ENCODE results near the gene SCYGR8. TPM values are rescaled to one million over a fixed set of nuclear protein-coding genes. Genes with fewer than 3 reads are reported as not detected.

The SCYGR8 gene, protein sequence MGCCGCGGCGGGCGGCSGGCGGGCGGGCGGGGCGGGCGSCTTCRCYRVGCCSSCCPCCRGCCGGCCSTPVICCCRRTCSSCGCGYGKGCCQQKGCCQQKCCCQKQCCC
- total RNA-seq: not detected in 2 replicates

DNA sequence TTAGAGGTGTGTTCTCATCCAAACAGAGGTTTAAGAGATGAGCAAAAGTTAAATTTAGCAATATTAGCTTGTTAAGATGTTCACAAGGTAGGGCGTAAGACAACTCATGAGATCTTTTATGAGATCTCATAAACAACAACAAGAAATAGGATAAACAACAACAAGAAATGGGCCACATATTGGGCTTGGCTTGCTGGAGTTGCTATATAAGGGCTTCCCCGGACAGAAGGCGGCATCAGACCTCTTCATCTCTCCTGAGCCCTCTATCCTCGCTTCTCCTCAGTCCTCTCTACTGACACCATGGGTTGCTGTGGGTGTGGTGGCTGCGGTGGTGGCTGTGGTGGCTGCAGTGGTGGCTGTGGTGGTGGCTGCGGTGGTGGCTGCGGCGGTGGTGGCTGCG is at the start of gene SCYGR8:
TSS of gene SCYGR8 (plus strand) at position 301 of the 400 bp plus-strand sequence. CDS start at position 301, 0 bp downstream.
- Mint-ChIP-seq H3K4me3 (no peak within 1 kb of the TSS), H3K4me1 (ENCODE audit: low read depth) (no peaks in the 10 kb centered on the region), H3K27me3 (ENCODE audit: insufficient read depth) (no peaks in the 10 kb centered on the region), H3K9me3 (no peaks in the 10 kb centered on the region), H3K27ac (no peak within 1 kb of the TSS), H3K36me3 (ENCODE audit: low read depth) (no peaks in the 10 kb centered on the region)
- intact Hi-C loops (cut with micrococcal nuclease): no loop called here
- DNase-seq (ENCODE audit: low spot score): no peak

DNA sequence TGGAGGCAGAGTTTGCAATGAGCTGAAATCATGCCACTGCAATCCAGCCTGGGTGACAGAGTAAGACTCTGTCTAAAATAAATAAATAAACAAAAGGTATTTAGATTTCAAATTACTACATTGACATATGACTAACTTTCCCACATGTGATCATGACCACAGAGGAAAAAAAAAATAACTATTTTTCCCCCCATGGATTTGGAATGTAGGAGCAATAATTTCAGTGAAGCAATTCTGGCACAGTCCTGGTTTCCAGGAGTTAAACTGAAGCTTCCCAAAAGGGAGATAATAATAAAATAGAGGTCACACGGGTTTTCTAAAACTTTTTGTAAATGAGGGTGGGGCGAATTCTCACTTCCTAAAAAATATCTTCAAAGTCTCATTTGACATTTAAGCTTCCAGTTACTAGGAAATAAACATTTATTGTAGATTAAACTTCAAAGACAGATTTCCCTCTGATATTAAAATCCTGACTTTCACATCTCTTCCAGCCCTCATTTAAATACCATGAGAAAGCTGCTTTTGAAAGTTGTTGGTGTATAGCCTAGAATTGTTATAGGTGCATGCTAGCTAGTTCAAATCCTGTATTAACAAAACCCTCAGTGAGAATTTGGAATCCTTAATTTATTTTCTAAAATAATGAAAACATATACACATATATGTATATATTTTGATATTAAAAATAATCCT is 48.6 kb upstream of the SCYGR8 start:
- Mint-ChIP-seq H3K27ac (no peak overlapping the region), H3K4me3 (no peak overlapping the region), H3K27me3 (ENCODE audit: insufficient read depth) (peaks cover 12% of the 10 kb centered on the region), H3K4me1 (ENCODE audit: low read depth) (no peaks in the 10 kb centered on the region), H3K9me3 (no peaks in the 10 kb centered on the region), H3K36me3 (ENCODE audit: low read depth) (no peaks in the 10 kb centered on the region)
- intact Hi-C loops (cut with micrococcal nuclease): no loop called here
- no peak for DNase-seq (ENCODE audit: low spot score)

DNA sequence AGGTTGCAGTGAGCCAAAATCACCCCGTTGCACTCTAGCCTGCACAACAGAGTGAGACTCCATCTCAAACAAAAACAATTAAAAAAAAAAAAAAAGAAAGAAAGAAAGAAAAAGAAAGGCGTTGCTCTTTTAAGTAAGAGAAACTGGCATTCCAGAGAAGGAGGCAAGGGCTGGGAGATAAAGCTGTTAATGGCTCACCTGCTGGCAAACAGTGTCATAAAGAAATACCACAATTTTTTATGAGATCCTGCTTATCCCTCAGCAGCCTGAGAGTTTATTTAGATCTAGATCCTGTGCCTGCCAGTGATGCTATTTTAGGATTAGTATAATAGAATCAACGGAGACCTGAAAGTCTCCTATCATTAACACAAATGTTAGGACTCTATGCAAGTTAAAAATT is 44.1 kb upstream of the SCYGR8 start:
- Mint-ChIP-seq H3K27ac (no peak overlapping the region), H3K4me1 (ENCODE audit: low read depth) (no peaks in the 10 kb centered on the region), H3K36me3 (ENCODE audit: low read depth) (no peaks in the 10 kb centered on the region), H3K9me3 (no peaks in the 10 kb centered on the region), H3K27me3 (ENCODE audit: insufficient read depth) (peaks cover 2% of the 10 kb centered on the region), H3K4me3 (no peak overlapping the region)
- intact Hi-C loops (cut with micrococcal nuclease): no loop called here
- no peak for DNase-seq (ENCODE audit: low spot score)

DNA sequence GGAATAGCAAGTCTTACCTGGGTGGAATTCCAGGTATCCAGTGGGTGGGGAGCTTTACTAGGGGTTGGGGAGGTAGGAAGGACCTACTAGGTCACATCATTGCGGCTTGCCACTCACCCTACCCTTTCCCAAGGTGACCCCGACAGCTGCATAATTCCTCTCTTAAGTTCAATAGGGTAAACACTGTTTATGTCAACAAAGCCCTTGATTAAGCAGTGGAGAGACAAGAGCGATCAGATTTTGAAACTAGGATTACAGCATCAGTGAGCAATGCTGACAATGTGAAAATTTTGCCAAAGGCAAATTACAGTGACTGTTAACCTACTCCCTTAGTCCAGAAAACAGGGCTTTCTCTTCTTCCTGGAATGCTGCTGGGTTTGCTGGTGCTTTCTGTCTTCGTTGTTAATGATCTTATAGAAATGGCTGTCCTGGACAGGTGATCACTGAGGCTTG is 42.4 kb upstream of the SCYGR8 start:
- H3K27ac Mint-ChIP-seq: no peak overlapping the region
- no peak overlapping the region for H3K4me3 Mint-ChIP-seq
- H3K9me3 Mint-ChIP-seq: no peaks in the 10 kb centered on the region
- no peaks in the 10 kb centered on the region for H3K4me1 Mint-ChIP-seq (ENCODE audit: low read depth)
- DNase-seq (ENCODE audit: low spot score): no peak
- intact Hi-C loops (cut with micrococcal nuclease): no loop called here
- no peaks in the 10 kb centered on the region for H3K36me3 Mint-ChIP-seq (ENCODE audit: low read depth)
- H3K27me3 Mint-ChIP-seq (ENCODE audit: insufficient read depth): peaks cover 2% of the 10 kb centered on the region

DNA sequence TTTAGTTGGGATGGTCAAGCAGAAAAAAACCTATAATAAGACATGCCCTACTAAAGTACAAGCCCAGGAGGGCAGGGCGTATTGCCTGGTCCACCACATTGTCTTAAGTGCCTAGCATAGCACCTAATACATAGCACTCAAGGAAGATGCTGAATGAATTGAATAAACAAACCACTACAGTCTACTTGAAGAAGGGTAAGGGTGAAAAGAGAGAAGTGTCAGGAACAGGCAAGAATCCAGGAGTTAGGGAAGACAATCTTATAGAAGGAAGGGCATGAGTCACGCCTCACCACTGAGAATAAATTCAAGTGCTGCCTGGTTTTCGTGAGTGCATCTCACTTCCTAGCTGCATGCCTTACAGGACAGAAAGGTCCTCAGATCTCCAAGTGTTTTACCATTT is 41.7 kb upstream of the SCYGR8 start:
- Mint-ChIP-seq H3K27ac (no peak overlapping the region), H3K4me1 (ENCODE audit: low read depth) (no peaks in the 10 kb centered on the region)
- intact Hi-C loops (cut with micrococcal nuclease): no loop called here

DNA sequence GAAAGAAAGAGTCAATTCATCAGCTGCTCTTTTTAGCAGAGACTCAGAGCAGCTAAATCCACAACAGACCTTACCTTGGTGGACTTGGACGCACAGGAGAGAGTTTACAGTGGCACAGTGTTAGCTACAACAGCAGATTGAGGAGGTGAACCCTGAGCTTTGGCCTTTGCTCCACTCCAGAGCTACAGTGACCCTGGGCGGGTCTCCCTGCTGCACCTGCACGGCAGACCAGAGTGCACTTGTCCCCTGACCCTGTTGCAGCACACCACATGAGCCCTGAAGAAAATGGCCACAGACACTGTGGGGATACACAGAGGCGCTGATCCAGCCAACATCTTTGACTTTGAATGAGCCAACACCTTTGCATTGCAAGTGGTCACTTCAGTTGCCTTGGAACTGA is 38.8 kb upstream of the SCYGR8 start:
- Mint-ChIP-seq H3K36me3 (ENCODE audit: low read depth) (no peaks in the 10 kb centered on the region), H3K4me1 (ENCODE audit: low read depth) (no peaks in the 10 kb centered on the region), H3K9me3 (no peaks in the 10 kb centered on the region), H3K4me3 (no peak overlapping the region), H3K27ac (no peak overlapping the region), H3K27me3 (ENCODE audit: insufficient read depth) (no peaks in the 10 kb centered on the region)
- intact Hi-C loops (cut with micrococcal nuclease): no loop called here
- no peak for DNase-seq (ENCODE audit: low spot score)

More for the DNA sequence above, 41.7 kb upstream of the SCYGR8 start:
- H3K4me3 Mint-ChIP-seq: no peak overlapping the region
- H3K9me3 Mint-ChIP-seq: no peaks in the 10 kb centered on the region
- H3K36me3 Mint-ChIP-seq (ENCODE audit: low read depth): no peaks in the 10 kb centered on the region
- H3K27me3 Mint-ChIP-seq (ENCODE audit: insufficient read depth): peaks cover 2% of the 10 kb centered on the region
- no peak for DNase-seq (ENCODE audit: low spot score)

DNA sequence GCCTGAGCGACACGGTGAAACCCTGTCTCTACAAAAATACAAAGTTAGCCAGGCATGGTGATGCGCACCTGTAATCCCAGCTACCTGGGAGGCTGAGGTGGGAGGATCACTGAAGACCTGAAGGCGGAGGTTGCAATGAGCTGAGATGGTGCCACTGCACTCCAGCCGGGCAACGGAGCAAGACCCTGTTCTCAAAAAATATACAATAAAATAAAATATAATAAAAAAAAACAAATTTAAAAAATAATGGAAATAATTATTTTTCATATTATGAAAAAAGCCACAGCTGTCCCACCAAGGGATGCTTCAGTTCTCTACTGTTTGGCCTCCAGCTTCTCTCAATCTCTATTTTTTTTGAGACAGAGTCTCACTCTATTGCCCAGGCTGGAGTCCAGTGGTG is 38.3 kb upstream of the SCYGR8 start:
- Mint-ChIP-seq H3K27ac (no peak overlapping the region), H3K4me3 (no peak overlapping the region), H3K27me3 (ENCODE audit: insufficient read depth) (no peaks in the 10 kb centered on the region), H3K4me1 (ENCODE audit: low read depth) (no peaks in the 10 kb centered on the region), H3K36me3 (ENCODE audit: low read depth) (no peaks in the 10 kb centered on the region), H3K9me3 (no peaks in the 10 kb centered on the region)
- no peak for DNase-seq (ENCODE audit: low spot score)
- intact Hi-C loops (cut with micrococcal nuclease): no loop called here

DNA sequence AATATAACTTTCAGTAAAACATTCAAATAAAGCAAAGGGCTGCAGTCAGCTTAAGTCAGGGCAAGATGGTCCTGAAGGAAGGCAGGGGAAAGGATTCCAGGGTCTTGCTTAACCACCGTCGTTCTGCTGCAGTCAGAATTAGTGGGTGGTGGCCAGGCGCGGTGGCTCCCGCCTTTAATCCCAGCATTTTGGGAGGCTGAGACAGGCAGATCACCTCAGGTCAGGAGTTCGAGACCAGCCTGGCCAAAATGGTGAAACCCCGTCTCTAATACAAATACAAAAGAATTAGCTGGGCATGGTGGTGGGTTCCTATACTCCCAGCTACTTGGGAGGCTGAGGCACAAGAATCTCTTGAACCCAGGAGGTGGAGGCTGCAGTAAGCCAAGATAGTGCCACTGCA is 34.7 kb upstream of the SCYGR8 start:
- Mint-ChIP-seq H3K4me1 (ENCODE audit: low read depth) (no peaks in the 10 kb centered on the region), H3K36me3 (ENCODE audit: low read depth) (no peaks in the 10 kb centered on the region), H3K9me3 (no peaks in the 10 kb centered on the region), H3K4me3 (no peak overlapping the region), H3K27ac (no peak overlapping the region), H3K27me3 (ENCODE audit: insufficient read depth) (no peaks in the 10 kb centered on the region)
- intact Hi-C loops (cut with micrococcal nuclease): no loop called here
- DNase-seq (ENCODE audit: low spot score): no peak

DNA sequence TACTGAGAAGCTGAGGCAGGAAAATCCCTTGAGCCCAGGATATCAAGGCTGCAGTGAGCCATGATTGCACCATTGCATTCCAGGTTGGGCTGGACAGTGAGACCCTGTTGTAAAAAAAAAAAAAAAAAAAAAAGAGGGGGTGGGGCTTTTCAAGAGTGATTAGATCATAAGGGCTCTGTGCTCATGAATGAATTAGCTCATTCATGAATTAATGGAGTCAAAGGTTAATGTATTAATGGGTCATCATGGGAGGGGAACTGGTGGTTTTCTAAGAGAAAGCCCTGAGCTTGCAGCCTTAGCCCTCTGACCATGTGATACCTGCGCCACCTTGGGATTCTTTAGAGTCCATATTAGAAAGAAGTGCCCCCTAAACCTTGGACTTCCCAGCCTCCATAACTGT is 32.4 kb upstream of the SCYGR8 start:
- no peaks in the 10 kb centered on the region for H3K27me3 Mint-ChIP-seq (ENCODE audit: insufficient read depth)
- no peak overlapping the region for H3K4me3 Mint-ChIP-seq
- intact Hi-C loops (cut with micrococcal nuclease): no loop called here
- no peaks in the 10 kb centered on the region for H3K4me1 Mint-ChIP-seq (ENCODE audit: low read depth)
- DNase-seq (ENCODE audit: low spot score): no peak
- no peak overlapping the region for H3K27ac Mint-ChIP-seq
- H3K36me3 Mint-ChIP-seq (ENCODE audit: low read depth): no peaks in the 10 kb centered on the region
- no peaks in the 10 kb centered on the region for H3K9me3 Mint-ChIP-seq

DNA sequence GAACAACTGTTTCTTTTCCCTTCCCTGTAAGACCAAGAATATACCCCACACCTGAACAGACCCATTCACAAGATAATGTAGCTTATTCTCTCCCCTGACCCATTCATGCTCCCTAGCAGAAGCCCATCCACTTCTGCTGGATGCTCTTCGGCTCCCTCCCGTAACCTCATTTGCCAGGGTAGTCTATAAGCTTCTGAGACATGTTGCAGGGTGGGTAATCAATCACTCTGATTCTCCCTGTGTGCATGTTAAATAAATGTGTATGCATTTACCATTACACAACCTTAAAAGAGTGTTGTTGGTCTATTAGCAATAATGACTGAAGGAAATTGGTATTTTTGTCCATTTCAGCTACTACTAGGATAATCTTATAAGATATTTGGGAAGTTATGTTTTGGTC is 29.2 kb upstream of the SCYGR8 start:
- no peak overlapping the region for H3K4me3 Mint-ChIP-seq
- peaks cover 5% of the 10 kb centered on the region for H3K27me3 Mint-ChIP-seq (ENCODE audit: insufficient read depth)
- intact Hi-C loops (cut with micrococcal nuclease): no loop called here

DNA sequence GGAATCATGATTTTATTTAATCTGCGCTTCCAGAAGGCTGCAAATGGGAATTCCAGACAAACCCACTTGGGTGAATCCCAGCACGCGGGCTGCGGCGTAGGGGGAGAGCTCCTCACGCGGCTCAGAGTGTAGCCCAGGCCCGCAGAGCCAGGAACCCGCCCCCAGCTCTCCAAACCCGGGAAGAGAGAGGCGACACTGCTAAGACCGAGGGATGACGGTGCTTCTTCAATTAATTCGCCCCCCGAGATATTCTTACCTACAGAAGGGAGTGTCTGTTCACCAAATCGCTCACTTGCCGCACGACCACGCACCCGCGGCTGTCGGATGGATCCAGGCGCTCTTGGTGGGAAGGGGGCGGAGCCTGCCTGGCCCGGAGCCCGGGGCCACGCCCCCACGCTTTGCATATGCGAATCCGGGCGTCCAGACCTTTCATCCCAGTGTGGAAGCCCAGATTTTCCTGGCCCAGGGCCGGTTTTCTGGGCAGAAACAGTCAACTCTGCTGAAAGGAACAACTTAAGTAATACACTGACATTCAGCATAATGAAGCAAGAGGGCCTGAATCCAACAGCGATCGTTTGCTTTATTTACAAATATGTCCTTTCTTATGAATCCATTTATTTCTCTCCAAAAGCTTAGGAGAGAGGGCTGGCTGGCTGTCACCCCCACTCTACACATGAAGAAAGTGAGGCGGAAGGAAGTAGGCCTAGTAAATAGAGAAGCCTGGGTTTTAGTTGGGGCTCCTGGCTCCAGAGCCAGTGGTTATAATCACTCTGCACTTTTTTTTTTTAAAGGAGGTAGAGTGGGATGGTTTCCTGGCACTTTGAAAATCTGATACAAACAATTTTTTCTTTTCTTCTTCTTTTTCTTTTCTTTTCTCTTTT is 27.8 kb upstream of the SCYGR8 start, which contains the start of gene SLC19A3:
TSS of gene SLC19A3 (minus strand) at position 342 of the 881 bp plus-strand sequence. CDS start 15,710 bp downstream, outside the sequence.
- intact Hi-C loops (cut with micrococcal nuclease): no loop called here
- no peak for DNase-seq (ENCODE audit: low spot score)
- Mint-ChIP-seq H3K4me1 (ENCODE audit: low read depth) (no peaks in the 10 kb centered on the region), H3K4me3 (no peak within 1 kb of the TSS), H3K27me3 (ENCODE audit: insufficient read depth) (peaks cover 5% of the 10 kb centered on the region), H3K36me3 (ENCODE audit: low read depth) (no peaks in the 10 kb centered on the region), H3K9me3 (no peaks in the 10 kb centered on the region), H3K27ac (no peak within 1 kb of the TSS)

More for the DNA sequence above, 29.2 kb upstream of the SCYGR8 start:
- Mint-ChIP-seq H3K4me1 (ENCODE audit: low read depth) (no peaks in the 10 kb centered on the region), H3K36me3 (ENCODE audit: low read depth) (no peaks in the 10 kb centered on the region), H3K27ac (no peak overlapping the region), H3K9me3 (no peaks in the 10 kb centered on the region)
- no peak for DNase-seq (ENCODE audit: low spot score)

DNA sequence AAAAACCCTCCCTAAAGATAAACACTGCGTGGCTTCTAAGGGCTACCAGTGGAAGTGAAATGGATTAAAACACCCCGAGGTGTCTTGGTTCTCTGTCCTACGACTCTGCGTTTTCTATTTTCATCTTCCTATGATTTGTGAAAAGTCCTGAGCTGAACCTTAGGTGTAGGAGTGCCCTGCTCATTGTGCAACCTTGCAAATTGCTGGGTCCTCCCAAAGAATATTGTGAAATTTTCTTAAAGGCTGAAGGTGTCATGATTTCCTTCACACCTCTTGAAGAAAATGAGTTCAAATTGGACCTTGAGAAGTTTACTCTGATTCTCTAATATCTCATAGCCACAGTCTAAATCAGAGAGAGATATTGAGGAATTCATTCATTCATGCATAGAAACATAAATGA is 26.1 kb upstream of the SCYGR8 start:
- Mint-ChIP-seq H3K4me3 (no peak overlapping the region), H3K4me1 (ENCODE audit: low read depth) (no peaks in the 10 kb centered on the region), H3K27me3 (ENCODE audit: insufficient read depth) (peaks cover 5% of the 10 kb centered on the region), H3K27ac (no peak overlapping the region), H3K9me3 (no peaks in the 10 kb centered on the region), H3K36me3 (ENCODE audit: low read depth) (no peaks in the 10 kb centered on the region)
- no peak for DNase-seq (ENCODE audit: low spot score)
- intact Hi-C loops (cut with micrococcal nuclease): no loop called here

DNA sequence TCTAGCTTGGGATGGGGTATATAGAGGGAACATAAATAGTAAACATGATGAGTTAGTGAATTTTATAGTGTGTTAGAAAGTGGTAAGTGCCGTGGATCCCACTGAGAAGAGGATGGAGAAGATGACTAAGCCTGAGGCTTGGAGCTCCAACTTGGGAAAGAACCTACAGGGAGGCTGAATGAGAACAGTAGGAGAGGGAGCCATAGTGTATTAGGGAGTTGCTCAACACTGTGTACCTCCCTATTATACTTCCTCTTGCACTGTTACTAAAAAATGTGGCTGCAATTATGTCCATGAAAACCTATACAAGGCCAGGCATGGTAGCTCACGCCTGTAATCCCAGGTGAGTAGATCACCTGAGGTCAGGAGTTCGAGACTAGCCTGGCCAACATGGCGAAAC is 25.0 kb upstream of the SCYGR8 start:
- intact Hi-C loops (cut with micrococcal nuclease): no loop called here
- no peak for DNase-seq (ENCODE audit: low spot score)
- H3K27ac Mint-ChIP-seq: no peak overlapping the region

More for the DNA sequence above, 25.0 kb upstream of the SCYGR8 start:
- no peaks in the 10 kb centered on the region for H3K36me3 Mint-ChIP-seq (ENCODE audit: low read depth)
- H3K9me3 Mint-ChIP-seq: no peaks in the 10 kb centered on the region
- no peaks in the 10 kb centered on the region for H3K4me1 Mint-ChIP-seq (ENCODE audit: low read depth)
- H3K27me3 Mint-ChIP-seq (ENCODE audit: insufficient read depth): peaks cover 5% of the 10 kb centered on the region
- no peak overlapping the region for H3K4me3 Mint-ChIP-seq
